Stimulated activated CD4-positive, alpha-beta T cell treated with anti-CD3 and anti-CD28 coated beads, Interleukin-4, amount 100 ng/mL, for 1 hour (primary cell): ENCODE results near the gene DCLK3.
A peak's percentile ranks its signal among the peaks of the same experiment; 100 is the strongest.

Experiments used
- DNase-seq: peaks from one replicate; pipeline ENCODE4 v3.0.0-alpha.2; 2020

The DCLK3 gene, protein sequence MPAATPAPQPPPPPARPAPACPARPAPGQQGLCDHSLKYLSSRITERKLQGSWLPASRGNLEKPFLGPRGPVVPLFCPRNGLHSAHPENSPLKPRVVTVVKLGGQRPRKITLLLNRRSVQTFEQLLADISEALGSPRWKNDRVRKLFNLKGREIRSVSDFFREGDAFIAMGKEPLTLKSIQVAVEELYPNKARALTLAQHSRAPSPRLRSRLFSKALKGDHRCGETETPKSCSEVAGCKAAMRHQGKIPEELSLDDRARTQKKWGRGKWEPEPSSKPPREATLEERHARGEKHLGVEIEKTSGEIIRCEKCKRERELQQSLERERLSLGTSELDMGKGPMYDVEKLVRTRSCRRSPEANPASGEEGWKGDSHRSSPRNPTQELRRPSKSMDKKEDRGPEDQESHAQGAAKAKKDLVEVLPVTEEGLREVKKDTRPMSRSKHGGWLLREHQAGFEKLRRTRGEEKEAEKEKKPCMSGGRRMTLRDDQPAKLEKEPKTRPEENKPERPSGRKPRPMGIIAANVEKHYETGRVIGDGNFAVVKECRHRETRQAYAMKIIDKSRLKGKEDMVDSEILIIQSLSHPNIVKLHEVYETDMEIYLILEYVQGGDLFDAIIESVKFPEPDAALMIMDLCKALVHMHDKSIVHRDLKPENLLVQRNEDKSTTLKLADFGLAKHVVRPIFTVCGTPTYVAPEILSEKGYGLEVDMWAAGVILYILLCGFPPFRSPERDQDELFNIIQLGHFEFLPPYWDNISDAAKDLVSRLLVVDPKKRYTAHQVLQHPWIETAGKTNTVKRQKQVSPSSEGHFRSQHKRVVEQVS

DNA sequence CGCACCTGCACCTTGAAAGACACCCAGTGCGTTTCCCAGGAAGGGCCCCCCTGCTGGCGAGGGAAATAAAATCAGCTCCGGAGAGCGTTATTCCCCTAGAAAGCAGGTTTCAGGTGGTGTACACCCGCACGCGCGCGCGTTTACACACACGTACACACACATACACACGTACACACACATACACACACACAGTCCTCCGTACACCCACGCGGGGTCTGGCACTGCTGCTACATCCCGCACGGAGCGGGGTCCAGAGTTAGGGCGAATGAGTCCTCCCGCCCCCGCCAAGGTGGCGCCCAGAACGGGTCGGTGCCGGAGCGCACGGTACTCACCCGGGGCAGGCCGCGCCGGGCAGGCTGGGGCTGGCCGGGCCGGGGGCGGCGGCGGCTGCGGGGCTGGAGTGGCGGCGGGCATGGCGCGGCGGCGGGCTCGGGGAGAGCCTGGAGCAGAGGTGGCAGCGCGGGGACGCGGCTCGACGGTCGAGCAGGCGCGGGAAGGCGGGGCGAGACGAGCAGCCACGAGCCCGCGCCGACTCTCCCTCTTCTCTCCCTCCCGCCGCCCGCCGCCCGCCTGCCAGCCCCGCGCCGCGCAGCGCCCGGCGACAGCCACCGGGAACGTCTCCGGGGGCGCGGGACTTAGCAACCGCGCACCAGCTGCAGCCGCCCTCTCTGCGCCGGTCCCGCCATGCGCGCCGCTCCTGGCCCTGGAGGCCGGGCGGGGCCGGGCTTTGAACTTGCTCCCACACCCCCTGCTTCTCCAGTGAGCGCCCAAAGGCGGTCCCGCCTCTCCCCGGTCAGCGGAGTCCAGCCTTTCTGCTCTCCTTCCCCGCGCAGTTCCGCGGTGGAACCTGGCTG lies at the start of gene DCLK3:
Gene DCLK3, minus strand, starts transcription at position 704 of the 854 bp plus-strand sequence. Its CDS starts 290 bp downstream, at position 414.
- DNase-seq, result peak; percentile 3

DNA sequence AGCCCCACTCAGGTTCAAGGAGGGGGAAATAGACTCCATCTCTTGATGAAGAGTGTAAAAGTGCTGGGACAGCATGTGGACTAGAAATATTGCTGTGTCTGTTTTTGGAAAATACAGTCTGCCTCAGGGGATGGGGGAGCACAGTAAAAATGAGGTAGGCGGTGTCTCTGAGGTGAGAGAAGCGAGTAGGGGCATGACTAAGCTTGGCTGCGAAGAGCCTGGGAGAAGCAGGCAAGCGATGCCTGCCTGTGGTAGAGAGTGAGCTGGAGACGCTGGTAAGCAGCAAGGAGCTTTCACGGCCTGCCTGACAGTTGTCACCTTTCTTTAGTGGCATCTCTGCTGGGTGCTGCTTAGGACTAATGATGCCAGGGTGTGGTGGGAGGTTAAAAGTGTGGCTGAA lies 49.0 kb upstream of the DCLK3 start:
- no peak for DNase-seq

DNA sequence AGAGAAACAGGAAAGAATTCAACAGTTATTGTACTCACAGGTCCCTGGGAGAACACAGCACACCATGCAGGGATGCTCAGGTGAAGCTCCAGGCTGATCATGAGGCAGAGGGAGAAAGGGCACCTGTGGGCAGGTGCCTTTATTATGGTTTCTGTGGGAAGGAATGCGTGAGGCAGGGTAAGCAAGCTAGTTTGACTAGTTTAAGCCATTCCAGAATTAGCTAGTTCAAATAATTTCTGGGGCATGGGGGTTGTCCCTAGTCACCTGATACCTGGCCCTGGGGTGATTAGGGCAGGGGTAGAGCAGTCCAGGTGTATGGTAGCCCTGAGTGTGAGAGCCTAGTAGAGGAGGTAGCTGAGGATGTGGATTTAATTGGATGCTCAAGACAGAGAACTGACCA lies 47.9 kb upstream of the DCLK3 start:
- no peak for DNase-seq

DNA sequence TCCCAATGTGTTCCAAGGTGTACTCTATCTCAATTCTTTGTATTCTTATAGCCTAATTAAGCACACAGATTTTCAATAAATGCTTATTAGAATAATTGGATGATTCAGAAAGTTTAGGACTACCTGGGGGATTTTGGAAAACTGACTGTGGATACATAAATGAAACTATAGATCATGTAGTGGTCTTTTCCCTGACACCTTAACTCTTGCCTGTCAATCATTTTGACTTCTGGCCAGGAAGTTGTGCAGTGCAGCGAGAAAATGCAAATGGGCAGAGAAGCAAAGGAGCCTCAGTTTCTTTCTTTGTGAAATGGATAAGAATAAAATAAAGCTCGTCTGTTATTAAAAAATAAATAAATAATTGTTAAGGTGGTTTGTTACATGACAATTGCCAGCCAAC lies 47.4 kb upstream of the DCLK3 start:
- no peak for DNase-seq

DNA sequence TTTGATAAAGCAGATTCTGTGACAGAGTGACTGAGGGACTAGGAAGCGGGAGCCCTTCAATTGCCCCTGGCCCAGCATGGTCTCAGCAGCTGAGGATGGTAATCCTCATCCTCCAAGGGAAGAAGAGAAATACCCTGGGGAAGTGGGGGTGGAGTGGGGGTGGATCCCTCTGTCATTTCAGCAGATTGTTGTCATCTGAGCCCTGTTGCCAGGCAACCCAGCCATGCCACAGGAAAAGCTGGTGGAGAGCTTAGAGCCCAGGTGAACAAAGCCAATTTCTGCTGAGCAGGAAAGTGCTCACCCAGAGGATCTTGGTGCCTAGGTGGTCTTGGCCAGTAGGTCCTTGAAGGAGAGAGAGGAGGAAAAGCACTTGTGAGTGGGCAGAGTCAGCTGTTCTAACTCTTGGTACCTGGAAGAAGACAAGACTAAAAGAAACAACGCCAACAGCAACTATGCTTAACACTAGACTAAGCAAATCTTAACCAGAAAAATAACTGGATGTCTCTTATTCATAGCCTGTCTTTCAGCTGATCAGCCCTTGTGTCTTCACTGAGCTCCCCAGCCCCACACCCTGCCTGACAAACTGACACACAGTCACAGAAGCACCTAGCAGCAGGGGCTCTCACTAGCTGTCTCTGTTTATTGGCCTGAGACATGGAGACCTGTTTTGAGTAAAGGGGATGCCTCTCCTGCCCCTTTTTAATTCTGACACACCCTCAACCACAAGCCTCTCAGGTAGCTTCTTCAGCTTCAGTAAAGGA lies 40.1 kb upstream of the DCLK3 start:
- no peak for DNase-seq

DNA sequence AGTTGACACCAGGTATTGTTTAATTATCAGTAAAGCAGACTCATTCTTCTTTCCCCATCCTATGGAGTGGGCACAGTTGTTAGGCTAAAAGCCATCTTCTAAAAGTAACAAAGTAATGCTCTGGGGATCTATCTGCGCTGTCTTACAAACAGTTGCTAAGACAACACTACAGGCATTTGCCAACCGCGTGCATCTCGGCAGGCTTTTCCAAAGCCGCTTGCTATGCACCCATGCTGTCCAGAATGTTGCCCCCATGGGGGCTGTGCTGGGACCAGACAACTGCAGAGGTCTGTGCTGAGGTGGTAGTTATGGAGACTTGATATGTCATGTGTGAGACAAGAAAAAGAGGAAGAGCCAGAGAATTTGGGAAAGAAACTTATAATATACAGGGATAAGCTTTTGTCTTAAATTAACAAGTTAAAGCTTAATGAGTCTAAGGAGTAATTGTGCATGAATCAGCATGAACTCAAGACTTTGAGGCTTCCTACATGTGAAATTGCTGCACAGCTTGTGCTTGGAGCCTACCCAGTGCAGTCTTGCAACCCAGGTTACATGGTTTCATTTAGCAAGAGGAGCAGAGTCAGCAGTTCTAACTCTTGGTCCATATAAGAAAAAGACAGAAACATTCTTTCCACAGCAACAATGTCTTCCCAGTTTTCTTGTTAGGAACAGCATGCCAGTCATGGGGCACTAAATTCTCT lies 38.9 kb upstream of the DCLK3 start:
- DNase-seq, result no peak

DNA sequence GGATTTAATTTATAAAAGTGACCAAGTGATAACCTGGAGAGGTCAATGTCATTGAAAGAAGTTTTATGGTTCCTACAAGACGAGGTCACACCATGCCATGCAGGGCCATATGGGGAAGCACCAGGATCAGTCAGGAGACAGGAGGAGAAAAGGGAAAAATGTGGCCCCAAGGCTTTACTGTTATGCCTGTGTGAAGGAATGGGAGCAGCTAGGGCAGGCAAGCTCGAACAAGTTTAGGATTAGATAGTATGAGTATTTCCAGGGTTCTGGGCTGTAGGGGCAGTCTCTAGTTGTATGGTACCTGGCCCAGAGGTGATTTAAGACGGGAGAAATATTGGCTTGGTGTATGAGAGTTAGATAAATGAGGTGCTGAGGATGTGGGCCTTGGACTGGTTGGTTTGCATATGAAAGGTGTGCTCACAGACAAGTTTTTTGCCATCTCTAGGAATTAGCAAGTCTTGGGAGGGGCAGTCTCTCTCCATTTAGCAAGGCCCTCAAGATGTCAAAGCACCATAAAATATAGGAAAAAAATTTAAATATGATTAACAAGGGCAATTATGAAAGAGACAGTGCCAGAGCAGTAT lies 36.3 kb upstream of the DCLK3 start:
- DNase-seq, result no peak

DNA sequence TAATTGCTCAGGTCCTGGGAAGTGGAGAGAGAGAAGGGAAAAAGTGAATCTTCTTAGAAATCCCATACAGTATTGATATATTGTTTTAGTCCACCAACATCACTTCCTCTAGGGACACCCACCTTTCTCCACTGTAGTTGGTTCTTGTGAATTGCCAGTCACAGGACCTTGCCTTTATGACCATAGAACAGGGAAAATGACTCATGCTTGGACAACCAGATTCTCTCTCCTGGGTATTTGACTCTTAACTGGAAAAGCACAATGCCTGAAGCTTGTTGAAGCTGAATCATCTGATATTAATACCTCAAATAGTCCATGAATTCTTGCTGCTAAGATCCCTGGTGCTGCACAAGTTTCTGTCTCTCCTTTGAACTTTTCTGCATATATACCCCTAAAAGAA lies 32.5 kb upstream of the DCLK3 start:
- no peak for DNase-seq

DNA sequence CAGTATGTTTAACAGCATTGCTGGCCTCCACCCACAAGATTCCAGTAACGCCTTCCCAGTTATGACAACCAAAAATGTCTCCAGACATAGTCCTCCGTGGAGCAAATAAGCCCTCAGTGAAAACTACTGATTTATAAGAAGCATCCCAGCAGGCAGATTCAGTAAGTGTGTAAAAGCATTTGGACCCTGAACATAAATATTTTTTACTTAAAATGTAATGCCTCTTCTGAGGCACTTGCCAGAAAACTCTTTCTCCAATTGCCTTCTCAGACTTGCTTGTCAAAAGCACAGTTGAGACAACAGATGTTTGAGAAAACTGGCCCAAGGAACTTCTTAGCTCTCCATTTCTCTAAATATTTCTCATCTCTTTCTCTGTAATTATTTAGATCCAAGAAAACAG lies 31.8 kb upstream of the DCLK3 start:
- no peak for DNase-seq

DNA sequence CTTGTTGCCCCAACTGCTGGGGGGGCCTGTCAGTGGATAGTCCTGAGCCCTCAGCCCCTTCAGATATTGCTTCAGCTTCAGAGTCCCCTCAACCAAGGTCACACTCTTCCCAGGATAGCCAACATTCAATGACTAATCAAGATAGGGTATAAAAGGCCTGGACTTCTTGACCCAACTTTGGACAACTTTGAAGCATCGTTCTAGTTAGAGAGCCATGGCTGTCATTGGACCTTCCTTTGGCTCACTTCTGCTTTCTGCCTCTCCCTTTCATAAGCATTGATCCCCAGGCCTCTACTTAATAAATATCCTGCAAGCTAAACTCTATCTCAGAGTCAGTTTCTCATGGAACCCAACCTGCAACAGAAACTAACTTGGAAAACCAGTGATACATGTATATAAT lies 31.3 kb upstream of the DCLK3 start:
- no peak for DNase-seq

DNA sequence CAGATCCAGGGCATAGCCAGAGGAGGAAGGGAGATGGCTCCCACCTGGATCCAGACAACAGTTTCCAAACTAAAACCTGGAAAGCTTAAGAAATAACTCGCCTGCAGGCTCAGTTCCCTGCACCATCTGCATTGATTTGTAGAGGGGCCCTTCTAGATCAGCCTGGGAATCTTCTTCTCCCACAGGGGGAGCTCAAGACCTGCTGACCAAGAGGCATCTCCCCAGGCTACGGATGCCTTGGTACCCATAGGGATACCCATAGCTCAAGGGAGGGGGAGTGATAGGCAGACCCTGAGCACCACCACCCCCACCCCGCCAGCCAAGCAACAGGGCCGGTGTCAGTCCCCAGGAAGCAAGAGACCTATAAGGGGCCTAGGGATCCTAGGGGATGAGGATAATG lies 28.0 kb upstream of the DCLK3 start:
- DNase-seq, result no peak

DNA sequence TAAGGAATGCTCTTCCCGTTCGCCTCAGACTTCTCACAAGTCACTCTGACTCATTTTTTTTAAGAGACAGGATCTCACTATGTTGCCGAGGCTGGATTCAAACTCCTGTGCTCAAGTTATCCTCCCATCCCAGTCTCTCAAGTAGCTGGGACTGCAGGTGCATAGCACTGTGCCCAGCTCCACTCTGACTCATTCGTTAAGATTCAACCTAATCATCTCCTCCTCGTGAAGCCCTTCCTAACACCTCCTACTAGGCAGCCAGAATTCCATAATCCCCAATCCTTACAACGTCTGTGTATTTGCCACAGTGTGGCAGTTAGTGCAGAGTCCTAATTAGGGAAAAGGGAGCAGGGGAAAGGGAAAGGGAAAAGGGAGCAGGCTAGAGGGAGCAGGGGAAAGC lies 26.4 kb upstream of the DCLK3 start:
- no peak for DNase-seq

DNA sequence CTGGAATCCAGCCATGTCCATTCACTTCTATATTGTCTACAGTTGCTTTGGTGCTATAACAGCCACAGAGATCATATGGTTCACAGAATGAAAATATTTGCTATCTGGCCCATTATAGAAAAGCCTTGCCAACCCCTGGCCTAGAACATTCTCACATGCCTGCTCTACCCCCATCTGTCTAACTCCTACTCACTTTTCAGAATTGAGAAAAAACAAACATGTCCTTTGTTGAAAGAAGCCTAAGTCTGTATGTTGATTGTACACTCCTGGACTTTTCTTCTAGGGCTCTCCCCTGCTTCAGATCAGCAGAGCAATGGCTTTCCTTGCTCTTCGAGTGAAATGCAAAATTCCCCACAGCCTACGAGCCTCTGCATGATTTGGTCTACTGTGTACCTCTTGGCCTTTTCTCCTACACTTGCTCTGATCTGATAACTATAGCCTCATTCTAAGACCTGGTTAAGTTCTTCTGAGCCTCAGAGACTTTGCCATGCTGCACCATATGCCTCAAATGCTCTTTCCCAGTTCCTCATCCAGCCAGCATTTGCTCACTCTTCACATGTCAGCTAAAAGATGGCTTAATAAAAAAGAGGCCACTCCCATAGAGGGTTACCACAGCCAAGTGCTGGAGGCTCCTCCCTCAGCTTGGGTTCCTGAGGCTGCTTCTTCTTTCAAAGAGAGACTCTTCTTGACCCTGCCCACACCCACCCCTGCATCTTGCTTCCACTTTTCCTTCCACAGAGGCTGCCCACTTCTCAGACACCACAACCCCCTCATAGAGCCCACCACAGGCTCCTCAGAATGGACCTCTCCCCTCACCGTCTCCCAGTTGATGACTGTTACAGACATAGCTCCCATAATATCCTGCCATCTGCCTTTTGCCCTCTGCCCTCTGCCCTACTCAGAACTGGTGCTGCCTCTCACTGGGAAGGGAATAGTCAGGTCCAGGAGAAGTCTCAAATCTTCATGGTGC lies 22.9 kb upstream of the DCLK3 start:
- no peak for DNase-seq

DNA sequence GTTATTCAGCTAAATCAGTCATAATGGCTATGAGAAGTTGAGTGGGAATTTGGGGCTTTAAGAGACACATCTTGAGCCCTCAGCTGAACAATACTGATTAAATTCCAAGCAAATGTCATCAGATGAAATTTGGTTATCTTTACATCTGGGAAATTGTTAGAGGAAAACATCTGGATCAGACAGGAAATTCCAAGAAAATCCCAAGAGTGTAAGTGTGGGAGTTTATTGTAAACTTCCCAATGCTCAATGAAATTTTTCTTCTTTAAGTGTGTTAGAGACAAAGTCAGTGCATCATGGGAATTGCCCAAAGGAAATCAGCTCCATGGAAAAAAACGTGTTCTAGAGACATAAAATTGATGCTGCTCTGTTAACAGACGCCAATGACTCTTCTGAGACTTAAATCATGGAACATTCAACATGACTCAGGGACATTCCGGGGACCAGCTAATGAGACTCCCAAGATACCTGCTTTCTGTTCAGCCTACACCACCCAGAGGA lies 19.8 kb upstream of the DCLK3 start:
- DNase-seq, result no peak

DNA sequence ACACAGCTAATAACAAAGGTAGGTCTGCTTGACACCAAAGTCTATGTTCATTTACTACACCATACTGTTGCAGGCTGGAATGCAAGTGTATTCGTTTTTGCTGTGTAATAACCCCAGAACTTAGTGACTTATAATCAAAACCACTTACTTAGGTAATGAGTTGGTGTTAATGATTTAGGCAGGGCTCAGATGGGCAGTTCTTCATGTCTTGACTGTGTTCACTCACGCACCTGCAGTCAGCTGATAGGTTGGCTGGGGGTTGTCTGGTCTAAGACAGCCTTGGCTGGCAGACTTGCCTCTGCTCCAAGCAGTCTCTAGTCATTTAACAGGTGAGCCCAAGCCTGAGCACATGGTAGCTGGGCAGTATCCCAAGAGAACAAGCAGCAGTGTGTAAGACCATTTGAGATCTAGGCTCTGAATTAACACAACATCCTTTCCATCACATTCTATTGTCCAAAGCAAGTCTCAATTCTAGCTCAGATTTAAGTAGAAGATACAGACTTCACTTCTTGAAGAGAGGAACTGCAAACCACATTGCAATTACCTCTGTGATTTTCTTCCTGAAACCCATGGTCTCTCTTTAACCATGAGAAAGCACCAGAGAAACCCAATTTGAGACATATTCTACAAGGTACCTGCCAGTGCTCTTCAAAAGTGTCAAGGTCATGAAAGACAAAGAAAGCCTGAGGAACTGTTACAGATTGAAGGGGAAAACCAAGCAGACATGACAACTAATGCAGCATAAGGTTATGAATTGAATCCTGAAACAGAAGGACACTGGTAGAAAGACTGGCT lies 13.3 kb upstream of the DCLK3 start:
- no peak for DNase-seq

DNA sequence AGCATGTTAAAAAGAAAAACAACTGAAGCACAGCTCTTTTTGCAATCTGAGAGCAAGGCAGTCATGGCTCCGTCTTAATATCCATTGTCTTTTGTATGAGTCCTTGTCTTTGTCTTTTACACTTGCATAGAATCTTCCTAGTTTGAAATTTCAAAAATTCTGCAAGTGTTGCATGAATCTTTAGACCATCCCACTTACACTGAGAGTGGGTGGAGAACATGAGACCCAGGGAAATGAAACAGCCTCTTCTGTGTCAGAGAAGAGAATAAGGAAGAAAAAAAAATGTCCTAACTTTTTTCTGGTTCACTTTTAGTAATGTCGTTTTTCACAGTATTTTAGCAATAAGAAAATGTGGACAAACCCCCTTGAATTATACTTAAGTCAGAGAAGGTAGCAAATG lies 12.1 kb upstream of the DCLK3 start:
- no peak for DNase-seq

DNA sequence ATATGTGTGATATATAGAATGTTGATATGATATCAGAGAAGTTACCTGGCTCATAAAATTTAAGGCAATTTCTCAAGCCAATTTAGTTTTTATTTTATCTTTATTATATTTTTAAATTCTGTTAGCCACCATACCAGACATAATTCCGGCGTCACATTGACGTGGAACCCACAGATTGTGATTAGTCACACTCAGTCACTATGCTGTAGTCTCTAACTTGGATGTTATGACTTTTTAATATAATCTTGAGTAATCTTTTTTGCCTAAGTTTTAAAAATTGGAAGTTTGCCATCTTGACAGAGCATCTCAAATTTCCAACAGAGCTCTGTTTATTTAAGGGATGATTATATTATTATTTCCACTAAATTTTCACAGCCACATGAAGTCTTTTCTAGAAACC lies 9.7 kb upstream of the DCLK3 start:
- DNase-seq, result no peak

DNA sequence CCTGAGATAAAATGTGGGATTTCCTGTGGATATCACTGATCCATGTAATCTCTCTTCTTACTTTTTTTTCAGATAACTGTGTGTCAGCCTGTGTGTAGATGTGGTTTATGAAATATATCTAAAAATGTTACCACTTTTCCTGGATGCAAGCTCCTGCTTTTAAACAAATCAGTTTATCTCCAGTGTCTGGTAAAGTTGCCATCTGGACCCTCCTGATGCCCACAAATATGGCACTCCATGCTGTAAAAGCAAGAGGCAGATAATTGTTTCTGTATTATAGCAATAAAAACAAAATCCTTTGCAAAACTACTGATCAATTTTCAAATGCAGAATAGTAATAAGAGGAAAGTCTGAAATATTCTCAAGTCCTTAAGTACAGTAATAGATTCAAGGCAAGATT lies 7.6 kb upstream of the DCLK3 start:
- DNase-seq, result no peak

DNA sequence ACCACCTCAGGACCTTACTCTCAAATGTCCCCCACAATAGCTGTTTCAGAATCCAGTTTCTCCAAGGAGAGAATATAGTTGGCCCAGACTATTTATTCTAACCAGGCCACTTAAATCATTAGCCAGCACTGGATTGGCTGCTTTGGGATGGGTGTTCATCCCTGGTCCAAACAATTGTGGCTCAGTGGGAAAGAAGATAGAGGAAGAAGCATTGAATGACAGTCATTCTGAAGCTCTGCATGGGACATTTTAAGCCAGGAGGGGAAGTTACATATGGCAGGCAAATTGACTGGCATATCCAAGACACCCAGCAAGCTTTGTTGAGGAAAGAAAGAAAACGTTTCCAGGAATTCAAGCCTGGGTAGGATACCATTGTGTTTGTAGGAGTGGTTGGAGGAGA lies 5.6 kb upstream of the DCLK3 start:
- DNase-seq, result no peak
